CD4-positive, CD25-positive, alpha-beta regulatory T cell (primary cell): Measurements from ENCODE around the gene RPTOR. TPM values are rescaled to one million over a fixed set of nuclear protein-coding genes. Genes with fewer than 3 reads are reported as not detected.

ENCODE experiments used
- ATAC-seq, 2 donors: fragments of 150-1000 bp; cut with Tn5 transposase; one replicate each; pipeline ENCODE4 v1.10.0; 2021; ENCODE audit warnings: low read depth in 2 of 2, moderate number of reproducible peaks in 2 of 2, moderate library complexity in 1 of 2
- DNase-seq, 3 donors: peaks; one replicate each; pipeline versions ENCODE4 v3.0.0 to v3.0.0-alpha.2; 2012 to 2022; ENCODE audit warnings: mixed read lengths in 1 of 3
- H3K27ac ChIP-seq: one replicate; pipeline ENCODE4 v1.7.0; 2013; ENCODE audit warnings: mild to moderate bottlenecking, low read length; ENCODE audit not compliant: insufficient read depth, poor library complexity, severe bottlenecking
- H3K27me3 ChIP-seq: one replicate; pipeline ENCODE4 v1.7.0; 2013; ENCODE audit warnings: low read length; ENCODE audit not compliant: control insufficient read depth, insufficient read depth
- H3K36me3 ChIP-seq: one replicate; pipeline ENCODE4 v1.7.0; 2013; ENCODE audit warnings: mild to moderate bottlenecking, low read length, moderate library complexity; ENCODE audit not compliant: control insufficient read depth, insufficient read depth
- H3K4me1 ChIP-seq: 2 replicates; pipeline ENCODE4 v1.7.0; 2013; ENCODE audit warnings: mild to moderate bottlenecking, low read length; ENCODE audit not compliant: insufficient read depth, control insufficient read depth, poor library complexity, severe bottlenecking
- H3K4me3 ChIP-seq: one replicate; pipeline ENCODE4 v1.7.0; 2013; ENCODE audit warnings: low read depth, mild to moderate bottlenecking, low read length, moderate library complexity
- H3K9me3 ChIP-seq, 2 experiments: 1 replicate in 1 of 2; 2 replicates in 1 of 2; pipeline ENCODE4 v1.7.0; 2013; ENCODE audit warnings: low read length in 2 of 2, mild to moderate bottlenecking in 1 of 2, moderate library complexity in 1 of 2; ENCODE audit not compliant: control insufficient read depth in 2 of 2
- H3K27ac Mint-ChIP-seq, 3 donors: one replicate each; pipeline ENCODE4 v1.8.0; 2020 to 2022; ENCODE audit warnings: mild to moderate bottlenecking in 3 of 3, mixed read lengths in 3 of 3, moderate library complexity in 2 of 3
- H3K27me3 Mint-ChIP-seq: one replicate; pipeline ENCODE4 v1.8.0; 2022; ENCODE audit warnings: mild to moderate bottlenecking, mixed read lengths
- H3K36me3 Mint-ChIP-seq: one replicate; pipeline ENCODE4 v1.8.0; 2020; ENCODE audit warnings: mixed read lengths
- H3K4me1 Mint-ChIP-seq, 4 donors: one replicate each; pipeline ENCODE4 v1.8.0; 2020 to 2022; ENCODE audit warnings: mixed read lengths in 4 of 4, mild to moderate bottlenecking in 1 of 4
- H3K4me3 Mint-ChIP-seq, 4 donors: one replicate each; pipeline ENCODE4 v1.8.0; 2020 to 2022; ENCODE audit warnings: mild to moderate bottlenecking in 4 of 4, mixed read lengths in 4 of 4, moderate library complexity in 3 of 4
- H3K9me3 Mint-ChIP-seq, 7 donors: one replicate each; pipeline ENCODE4 v1.8.0; 2020 to 2022; ENCODE audit warnings: mixed read lengths in 7 of 7, mild to moderate bottlenecking in 3 of 7, moderate library complexity in 2 of 7
- polyA plus RNA-seq, 4 donors: library from polyadenylated mRNA; unstranded; fragments of 300-500 nt; fragmentation: Illumina TruSeq; gene quantifications; one replicate each; pipeline ENCODE4 v1.2.3, GENCODE V29; 2021
- total RNA-seq: library from RNA; stranded (reverse); gene quantifications from one replicate; pipeline ENCODE4 v1.2.3, GENCODE V29; 2022

RPTOR gene
- total and polyA plus RNA-seq, 5 donors from 2014 or later, result 4.7 to 70.1 (median 8.2) TPM

GRCh38 chr17:80598813-80599545, 54.3 kb downstream of the RPTOR start:
- Mint-ChIP-seq H3K27me3 (no peaks in the 10 kb centered on the region), H3K9me3 (peaks cover 0 to 1% (median 0%) of the 10 kb centered on the region in 7 donors), H3K4me1 (peaks cover 21 to 74% (median 50%) of the 10 kb centered on the region in 4 donors), H3K4me3 (peak overlapping the region in 1 of 4 donors; percentile 21), H3K36me3 (peaks cover 24% of the 10 kb centered on the region), H3K27ac (peak overlapping the region in 1 of 3 donors; percentile 40)
- no peak overlapping the region for H3K27ac ChIP-seq
- ATAC-seq, result no peak
- no peaks in the 10 kb centered on the region for H3K27me3 ChIP-seq
- no peaks in the 10 kb centered on the region for H3K9me3 ChIP-seq
- H3K4me1 ChIP-seq, result peaks cover 25% of the 10 kb centered on the region
- no peaks in the 10 kb centered on the region for H3K36me3 ChIP-seq
- H3K4me3 ChIP-seq, result no peak overlapping the region
- DNase-seq, result no peak

GRCh38 chr17:80599546-80600305, 55.1 kb downstream of the RPTOR start:
- Mint-ChIP-seq H3K4me1 (peaks cover 29 to 78% (median 54%) of the 10 kb centered on the region in 4 donors), H3K4me3 (peak overlapping the region in 3 of 4 donors; percentile 21 to 76 (median 43)), H3K9me3 (peaks cover 0 to 1% (median 0%) of the 10 kb centered on the region in 7 donors), H3K27ac (peak overlapping the region in 2 of 3 donors; percentile 40 to 73), H3K36me3 (peaks cover 29% of the 10 kb centered on the region), H3K27me3 (no peaks in the 10 kb centered on the region)
- ATAC-seq (no peak), DNase-seq (no peak)
- no peak overlapping the region for H3K27ac ChIP-seq
- peaks cover 27% of the 10 kb centered on the region for H3K4me1 ChIP-seq
- no peak overlapping the region for H3K4me3 ChIP-seq
- H3K27me3 ChIP-seq, result no peaks in the 10 kb centered on the region
- no peaks in the 10 kb centered on the region for H3K9me3 ChIP-seq
- H3K36me3 ChIP-seq, result no peaks in the 10 kb centered on the region

- peaks cover 34% of the 10 kb centered on the region for H3K4me1 ChIP-seq
- H3K4me3 ChIP-seq, result no peak overlapping the region
- H3K36me3 ChIP-seq, result no peaks in the 10 kb centered on the region
- Mint-ChIP-seq H3K4me1 (peaks cover 41 to 83% (median 60%) of the 10 kb centered on the region in 4 donors), H3K4me3 (no peak overlapping the region), H3K27ac (no peak overlapping the region), H3K27me3 (no peaks in the 10 kb centered on the region), H3K36me3 (peaks cover 29% of the 10 kb centered on the region), H3K9me3 (peaks cover 0 to 1% (median 0%) of the 10 kb centered on the region in 7 donors)
- H3K27me3 ChIP-seq, result no peaks in the 10 kb centered on the region
- ATAC-seq, result no peak
- no peaks in the 10 kb centered on the region for H3K9me3 ChIP-seq
- H3K27ac ChIP-seq, result no peak overlapping the region
- no peak for DNase-seq
Measured at GRCh38 chr17:80601146-80601545, 56.5 kb downstream of the RPTOR start.

GRCh38 chr17:80603396-80603795, 58.8 kb downstream of the RPTOR start:
- H3K4me3 ChIP-seq, result no peak overlapping the region
- H3K36me3 ChIP-seq, result no peaks in the 10 kb centered on the region
- H3K9me3 Mint-ChIP-seq, result peaks cover 0 to 1% (median 0%) of the 10 kb centered on the region in 7 donors
- ATAC-seq, result no peak
- no peak overlapping the region for H3K27ac ChIP-seq
- H3K27me3 Mint-ChIP-seq, result no peaks in the 10 kb centered on the region
- no peak for DNase-seq
- peaks cover 37% of the 10 kb centered on the region for H3K4me1 ChIP-seq
- H3K27me3 ChIP-seq, result no peaks in the 10 kb centered on the region
- H3K4me3 Mint-ChIP-seq, result peak overlapping the region in 1 of 4 donors; percentile 14
- peak overlapping the region in 1 of 3 donors; percentile 81 for H3K27ac Mint-ChIP-seq
- H3K4me1 Mint-ChIP-seq, result peaks cover 40 to 77% (median 59%) of the 10 kb centered on the region in 4 donors
- H3K36me3 Mint-ChIP-seq, result peaks cover 20% of the 10 kb centered on the region
- H3K9me3 ChIP-seq, result no peaks in the 10 kb centered on the region

- peak overlapping the region in 2 of 4 donors; percentile 3 to 31 for H3K4me3 Mint-ChIP-seq
- Histone ChIP-seq H3K9me3 (no peaks in the 10 kb centered on the region), H3K27ac (peak overlapping the region; percentile 57), H3K4me1 (peaks cover 37% of the 10 kb centered on the region), H3K36me3 (no peaks in the 10 kb centered on the region), H3K27me3 (no peaks in the 10 kb centered on the region), H3K4me3 (no peak overlapping the region)
- peak overlapping the region; percentile 81 to 85 (median 84) for H3K27ac Mint-ChIP-seq
- peaks cover 0 to 1% (median 0%) of the 10 kb centered on the region in 7 donors for H3K9me3 Mint-ChIP-seq
- ATAC-seq (no peak), DNase-seq (no peak)
- peaks cover 40 to 77% (median 59%) of the 10 kb centered on the region in 4 donors for H3K4me1 Mint-ChIP-seq
- no peaks in the 10 kb centered on the region for H3K27me3 Mint-ChIP-seq
- peaks cover 19% of the 10 kb centered on the region for H3K36me3 Mint-ChIP-seq
Measured at GRCh38 chr17:80604009-80604669, 59.5 kb downstream of the RPTOR start.

GRCh38 chr17:80604670-80605010, 60.0 kb downstream of the RPTOR start:
- H3K4me1 ChIP-seq, result peaks cover 34% of the 10 kb centered on the region
- H3K4me3 Mint-ChIP-seq, result peak overlapping the region in 3 of 4 donors; percentile 3 to 31 (median 10)

GRCh38 chr17:80605326-80606066, 60.9 kb downstream of the RPTOR start:
- Mint-ChIP-seq H3K36me3 (peaks cover 12% of the 10 kb centered on the region), H3K9me3 (no peaks in the 10 kb centered on the region), H3K4me3 (peak overlapping the region; percentile 29 to 85 (median 66)), H3K27me3 (no peaks in the 10 kb centered on the region), H3K27ac (peak overlapping the region; percentile 81 to 98 (median 85)), H3K4me1 (peaks cover 41 to 74% (median 58%) of the 10 kb centered on the region in 4 donors)
- peak in 2 of 3 donors; percentile 17 to 73 for DNase-seq
- H3K4me1 ChIP-seq, result peaks cover 26% of the 10 kb centered on the region
- peak; percentile 88 to 97 for ATAC-seq
- no peaks in the 10 kb centered on the region for H3K27me3 ChIP-seq
- peak overlapping the region; percentile 57 for H3K27ac ChIP-seq
- no peaks in the 10 kb centered on the region for H3K36me3 ChIP-seq
- H3K9me3 ChIP-seq, result no peaks in the 10 kb centered on the region
- H3K4me3 ChIP-seq, result peak overlapping the region; percentile 68

More at GRCh38 chr17:80604670-80605010, 60.0 kb downstream of the RPTOR start:
- H3K36me3 Mint-ChIP-seq, result peaks cover 15% of the 10 kb centered on the region
- no peaks in the 10 kb centered on the region for H3K36me3 ChIP-seq
- no peak for ATAC-seq
- H3K27ac ChIP-seq, result peak overlapping the region; percentile 57
- peaks cover 40 to 74% (median 60%) of the 10 kb centered on the region in 4 donors for H3K4me1 Mint-ChIP-seq
- no peaks in the 10 kb centered on the region for H3K27me3 ChIP-seq
- H3K27ac Mint-ChIP-seq, result peak overlapping the region; percentile 81 to 98 (median 85)
- no peaks in the 10 kb centered on the region for H3K9me3 ChIP-seq
- no peaks in the 10 kb centered on the region for H3K27me3 Mint-ChIP-seq
- H3K4me3 ChIP-seq, result no peak overlapping the region
- no peak for DNase-seq
- peaks cover 0 to 1% (median 0%) of the 10 kb centered on the region in 7 donors for H3K9me3 Mint-ChIP-seq
